ENCODE results near the gene ARMC9. TPM values are rescaled to one million over a fixed set of nuclear protein-coding genes. Genes with fewer than 3 reads are reported as not detected.

ARMC9 gene
- total RNA-seq, 1 experiment from 2014 or later: 16.4 TPM

GRCh38 chr2:231188506-231189170, 9.8 kb upstream of the ARMC9 start:
- Histone ChIP-seq H3K4me3 (replicated peaks in 1 of 2; ENCODE audit: low read depth in 1 of 2, low read length in 2 of 2) (no peak overlapping the region), H3K4me1 (ENCODE audit: control insufficient read depth in 1 of 2, insufficient read depth in 2 of 2, low read length in 2 of 2) (peaks cover 0 to 5% of the 10 kb centered on the region in 2 experiments; a peak in 1 of 4 replicates), H3K9ac (ENCODE audit: low read length) (no peak overlapping the region), H3K27me3 (ENCODE audit: insufficient read depth, low read length) (no peaks in the 10 kb centered on the region), H4K20me1 (ENCODE audit: insufficient read depth) (no peaks in the 10 kb centered on the region), H3K9me3 (ENCODE audit: control insufficient read depth in 1 of 2, insufficient read depth in 1 of 2, low read depth in 1 of 2, low read length in 2 of 2) (no peaks in the 10 kb centered on the region), H3K4me2 (ENCODE audit: low read length) (no peak overlapping the region), H3K36me3 (ENCODE audit: control insufficient read depth in 1 of 2, insufficient read depth in 2 of 2, low read length in 2 of 2) (no peaks in the 10 kb centered on the region), H3K79me2 (ENCODE audit: insufficient read depth, low read length) (no peaks in the 10 kb centered on the region), H2AFZ (ENCODE audit: low read depth, low read length, poor library complexity, severe bottlenecking) (no peak overlapping the region), H3K27ac (ENCODE audit: low read depth, low read length) (no peak overlapping the region), H3K9me2 (ENCODE audit: insufficient read depth) (no peaks in the 10 kb centered on the region)
- intact Hi-C loops (cut with micrococcal nuclease): no loop called here
- POLR2A ChIA-PET: no interaction called here
- DNase-seq (ENCODE audit: low read depth, low spot score) (no peak), ATAC-seq (no peak)
- TF ChIP-seq RAD21 (IDR thresholded peaks at IDR 0.05; ENCODE audit: low read depth) (no peak), CBX3 (IDR thresholded peaks at IDR 0.05; ENCODE audit: low read depth) (no peak), ELF1 (IDR thresholded peaks at IDR 0.05; ENCODE audit: borderline replicate concordance, low read depth) (no peak), CEBPB (IDR thresholded peaks at IDR 0.05; ENCODE audit: low read depth) (no peak)
- BruUV-seq (replicated peaks): no TSS peak
- RAD21 ChIA-PET (ENCODE audit: low non-redundant PET in 1 of 2, low total read pairs in 2 of 2, uncharacterized antibody in 2 of 2, unreplicated experiment in 2 of 2): no interaction called here
- CTCF ChIA-PET: no interaction called here

- no peak overlapping the region for H3K4me3 ChIP-seq (replicated peaks in 1 of 2; ENCODE audit: low read depth in 1 of 2, low read length in 2 of 2)
- CTCF ChIA-PET: no interaction called here
- H3K79me2 ChIP-seq (ENCODE audit: insufficient read depth, low read length): no peaks in the 10 kb centered on the region
- no peak for TF ChIP-seq SP1 (IDR thresholded peaks at IDR 0.05; ENCODE audit: low read depth)
- H3K27ac ChIP-seq (ENCODE audit: low read depth, low read length): no peak overlapping the region
- H3K36me3 ChIP-seq (ENCODE audit: control insufficient read depth in 1 of 2, insufficient read depth in 2 of 2, low read length in 2 of 2): no peaks in the 10 kb centered on the region
- BruUV-seq (replicated peaks): no TSS peak
- H3K9ac ChIP-seq (ENCODE audit: low read length): no peak overlapping the region
- no peak overlapping the region for H2AFZ ChIP-seq (ENCODE audit: low read depth, low read length, poor library complexity, severe bottlenecking)
- RAD21 ChIA-PET (ENCODE audit: low non-redundant PET in 1 of 2, low total read pairs in 2 of 2, uncharacterized antibody in 2 of 2, unreplicated experiment in 2 of 2): no interaction called here
- ATAC-seq: no peak
- H3K4me2 ChIP-seq (ENCODE audit: low read length): no peak overlapping the region
- DNase-seq (ENCODE audit: low read depth, low spot score): no peak
- H3K9me3 ChIP-seq (ENCODE audit: control insufficient read depth in 1 of 2, insufficient read depth in 1 of 2, low read depth in 1 of 2, low read length in 2 of 2): no peaks in the 10 kb centered on the region
- POLR2A ChIA-PET: no interaction called here
- intact Hi-C loops (cut with micrococcal nuclease): no loop called here
- H3K9me2 ChIP-seq (ENCODE audit: insufficient read depth): no peaks in the 10 kb centered on the region
- H3K4me1 ChIP-seq (ENCODE audit: control insufficient read depth in 1 of 2, insufficient read depth in 2 of 2, low read length in 2 of 2): peaks cover 0 to 3% of the 10 kb centered on the region in 2 experiments; a peak in 1 of 4 replicates
- no peaks in the 10 kb centered on the region for H4K20me1 ChIP-seq (ENCODE audit: insufficient read depth)
- H3K27me3 ChIP-seq (ENCODE audit: insufficient read depth, low read length): no peaks in the 10 kb centered on the region
Observed at GRCh38 chr2:231189171-231189530, 9.3 kb upstream of the ARMC9 start.
